Activated CD4-positive, CD25-positive, alpha-beta regulatory T cell treated with anti-CD3 and anti-CD28 coated beads, Interleukin-2, amount 50 U/mL, for 72 hours (primary cell): Measurements from ENCODE around the gene AGRN.
"Not testable (repeated sequence)": the region's sequence is repeated elsewhere in the genome, so short reads cannot be mapped to it uniquely, and the experiment has no call there.

Source experiments
- DNase-seq: peaks from one replicate; pipeline ENCODE4 v3.0.0; 2021

Gene AGRN

GRCh38 chr1:1067860-1068516, 48.1 kb downstream of the AGRN start:
- no peak for DNase-seq

GRCh38 chr1:1068517-1069055, 48.7 kb downstream of the AGRN start:
- DNase-seq, result peak; percentile 58

GRCh38 chr1:1069056-1069710, 49.3 kb downstream of the AGRN start:
- peak; percentile 96 for DNase-seq

- no peak for DNase-seq
Measured at GRCh38 chr1:1069711-1070676, 50.1 kb downstream of the AGRN start.

GRCh38 chr1:1071486-1072298, 51.8 kb downstream of the AGRN start:
- no peak for DNase-seq

GRCh38 chr1:1072299-1072848, 52.5 kb downstream of the AGRN start:
- DNase-seq, result no peak

GRCh38 chr1:1072849-1073742, 53.2 kb downstream of the AGRN start:
- DNase-seq, result no peak

- no peak for DNase-seq
Measured at GRCh38 chr1:1073743-1074587, 54.0 kb downstream of the AGRN start, which contains the start of gene RNF223. Gene RNF223, minus strand, starts transcription at chr1:1074306. Its CDS starts 1,740 bp downstream, at chr1:1072566.

- peak; percentile 23 for DNase-seq
Measured at GRCh38 chr1:1074631-1075147, 54.8 kb downstream of the AGRN start.

GRCh38 chr1:1075148-1075935, 55.4 kb downstream of the AGRN start:
- peak; percentile 32 for DNase-seq

- DNase-seq, result not testable (repeated sequence)
Measured at GRCh38 chr1:1077396-1077795, 57.5 kb downstream of the AGRN start.

- DNase-seq, result peak; percentile 41
Measured at GRCh38 chr1:1079408-1080121, 59.6 kb downstream of the AGRN start.

GRCh38 chr1:1080122-1080757, 60.3 kb downstream of the AGRN start:
- DNase-seq, result peak; percentile 48

GRCh38 chr1:1080951-1081310, 61.0 kb downstream of the AGRN start:
- peak; percentile 30 for DNase-seq

GRCh38 chr1:1081311-1082238, 61.7 kb downstream of the AGRN start:
- peak; percentile 30 for DNase-seq

- peak; percentile 29 for DNase-seq
Measured at GRCh38 chr1:1082239-1082775, 62.4 kb downstream of the AGRN start.
